CD4-positive, alpha-beta T cell treated with Interleukin-12 subunit alpha and Interleukin-12 subunit beta, for 1 hour (primary cell): ENCODE data around the gene CLDND1.
A peak's percentile ranks its signal among the peaks of the same experiment; 100 is the strongest.
"Not testable (repeated sequence)": the region's sequence is repeated elsewhere in the genome, so short reads cannot be mapped to it uniquely, and the experiment has no call there.

Experiments
- DNase-seq: peaks from one replicate; pipeline ENCODE4 v3.0.0-alpha.2; 2020

Gene CLDND1

GRCh38 chr3:98522544-98523281 is at the start of gene CLDND1:
CLDND1 (minus strand) TSS chr3:98522902; CDS start chr3:98521424, 1,478 bp downstream.
- DNase-seq = peak; percentile 95

GRCh38 chr3:98568402-98568801 is 45.7 kb upstream of the CLDND1 start:
- DNase-seq = no peak

- peak; percentile 43 for DNase-seq
These were observed 45.1 kb upstream of the CLDND1 start for GRCh38 chr3:98567666-98568270.

GRCh38 chr3:98565843-98566242 is 43.1 kb upstream of the CLDND1 start:
- no peak for DNase-seq

GRCh38 chr3:98565237-98565643 is 42.5 kb upstream of the CLDND1 start:
- DNase-seq = no peak

- DNase-seq = peak; percentile 80
These were observed 41.7 kb upstream of the CLDND1 start for GRCh38 chr3:98564282-98565005.

- DNase-seq = peak; percentile 79
These were observed 41.1 kb upstream of the CLDND1 start for GRCh38 chr3:98563661-98564281.

GRCh38 chr3:98561727-98562521 is 39.2 kb upstream of the CLDND1 start:
- DNase-seq = peak; percentile 62

GRCh38 chr3:98560911-98561310 is 38.2 kb upstream of the CLDND1 start:
- DNase-seq = no peak

- not testable (repeated sequence) for DNase-seq
These were observed 37.1 kb upstream of the CLDND1 start for GRCh38 chr3:98559769-98560168.

GRCh38 chr3:98558100-98558827 is 35.6 kb upstream of the CLDND1 start:
- no peak for DNase-seq

- DNase-seq = peak; percentile 41
These were observed 34.8 kb upstream of the CLDND1 start for GRCh38 chr3:98557324-98558010.

GRCh38 chr3:98556164-98557130 is 33.7 kb upstream of the CLDND1 start:
- peak; percentile 63 for DNase-seq

- no peak for DNase-seq
These were observed 32.3 kb upstream of the CLDND1 start for GRCh38 chr3:98555025-98555379.

- DNase-seq = no peak
These were observed 31.9 kb upstream of the CLDND1 start for GRCh38 chr3:98554580-98554979.

GRCh38 chr3:98553753-98554152 is 31.1 kb upstream of the CLDND1 start:
- no peak for DNase-seq

GRCh38 chr3:98553021-98553563 is 30.4 kb upstream of the CLDND1 start:
- DNase-seq = no peak

GRCh38 chr3:98552232-98553020 is 29.7 kb upstream of the CLDND1 start:
- no peak for DNase-seq

- no peak for DNase-seq
These were observed 29.1 kb upstream of the CLDND1 start for GRCh38 chr3:98551754-98552153.
